DOHH2 (cell line): Measurements from ENCODE around the gene ELP1.

Experiments used
- EZH2phosphoT487 ChIP-seq: fragments of 200-600 bp; sonication (generic); IDR thresholded peaks from 2 replicates; pipeline ENCODE4 v1.6.1; 2017; ENCODE audit warnings: borderline replicate concordance, mild to moderate bottlenecking, antibody characterized with exemption, low read length, moderate library complexity, mixed read lengths
- TF ChIP-seq, protein P1 (sequence below): fragments of 200-600 bp; sonication (generic); IDR thresholded peaks from one replicate; pipeline ENCODE4 v1.5.1; 2014; ENCODE audit warnings: antibody characterized with exemption, mild to moderate bottlenecking, low read depth, low read length; ENCODE audit not compliant: poor library complexity, severe bottlenecking

DNA sequence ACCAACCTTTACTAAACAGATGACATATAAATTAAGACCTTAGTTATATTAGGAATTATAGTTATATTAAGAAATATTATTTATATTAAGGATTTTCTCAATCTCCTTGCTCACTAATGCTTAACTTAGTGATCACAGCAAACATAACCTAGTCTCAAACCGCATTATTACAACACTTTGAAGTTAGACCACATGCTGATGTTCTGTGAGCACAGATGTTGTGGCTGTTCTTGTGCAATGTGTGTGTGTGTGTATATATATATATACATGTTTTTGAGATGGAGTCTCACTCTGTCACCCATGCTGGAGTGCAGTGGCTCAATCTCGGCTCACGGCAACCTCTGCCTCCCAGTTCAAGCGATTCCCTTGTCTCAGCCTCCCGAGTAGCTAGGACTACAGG, 20.5 kb downstream of the ELP1 start:
- TF ChIP-seq, protein P1, sequence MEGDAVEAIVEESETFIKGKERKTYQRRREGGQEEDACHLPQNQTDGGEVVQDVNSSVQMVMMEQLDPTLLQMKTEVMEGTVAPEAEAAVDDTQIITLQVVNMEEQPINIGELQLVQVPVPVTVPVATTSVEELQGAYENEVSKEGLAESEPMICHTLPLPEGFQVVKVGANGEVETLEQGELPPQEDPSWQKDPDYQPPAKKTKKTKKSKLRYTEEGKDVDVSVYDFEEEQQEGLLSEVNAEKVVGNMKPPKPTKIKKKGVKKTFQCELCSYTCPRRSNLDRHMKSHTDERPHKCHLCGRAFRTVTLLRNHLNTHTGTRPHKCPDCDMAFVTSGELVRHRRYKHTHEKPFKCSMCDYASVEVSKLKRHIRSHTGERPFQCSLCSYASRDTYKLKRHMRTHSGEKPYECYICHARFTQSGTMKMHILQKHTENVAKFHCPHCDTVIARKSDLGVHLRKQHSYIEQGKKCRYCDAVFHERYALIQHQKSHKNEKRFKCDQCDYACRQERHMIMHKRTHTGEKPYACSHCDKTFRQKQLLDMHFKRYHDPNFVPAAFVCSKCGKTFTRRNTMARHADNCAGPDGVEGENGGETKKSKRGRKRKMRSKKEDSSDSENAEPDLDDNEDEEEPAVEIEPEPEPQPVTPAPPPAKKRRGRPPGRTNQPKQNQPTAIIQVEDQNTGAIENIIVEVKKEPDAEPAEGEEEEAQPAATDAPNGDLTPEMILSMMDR: no peak
- TF ChIP-seq EZH2phosphoT487: no peak
